Measurements from ENCODE around the gene PDE10A.
"Not testable (repeated sequence)": the region's sequence is repeated elsewhere in the genome, so short reads cannot be mapped to it uniquely, and the experiment has no call there.

The PDE10A gene

GRCh38 chr6:165536911-165537310 lies 126.1 kb downstream of the PDE10A start:
- Histone ChIP-seq H3K27ac (ENCODE audit: low read depth, low read length) (no peak overlapping the region), H3K4me1 (ENCODE audit: control insufficient read depth, insufficient read depth, low read length) (no peaks in the 10 kb centered on the region), H3K27me3 (ENCODE audit: control insufficient read depth, insufficient read depth, low read length) (no peaks in the 10 kb centered on the region), H3K9ac (ENCODE audit: low read length) (no peak overlapping the region), H3K4me3 (ENCODE audit: low read length) (no peak overlapping the region), H3K36me3 (ENCODE audit: control insufficient read depth, insufficient read depth, low read length) (no peaks in the 10 kb centered on the region)

GRCh38 chr6:165519316-165519715 lies 143.7 kb downstream of the PDE10A start:
- no peaks in the 10 kb centered on the region for H3K36me3 ChIP-seq (ENCODE audit: control insufficient read depth, insufficient read depth, low read length)
- no peak overlapping the region for H3K4me3 ChIP-seq (ENCODE audit: low read length)
- H3K27ac ChIP-seq (ENCODE audit: low read depth, low read length) = no peak overlapping the region
- H3K27me3 ChIP-seq (ENCODE audit: control insufficient read depth, insufficient read depth, low read length) = no peaks in the 10 kb centered on the region
- no peak overlapping the region for H3K9ac ChIP-seq (ENCODE audit: low read length)
- no peaks in the 10 kb centered on the region for H3K4me1 ChIP-seq (ENCODE audit: control insufficient read depth, insufficient read depth, low read length)

GRCh38 chr6:165515963-165516624 lies 146.9 kb downstream of the PDE10A start:
- H3K36me3 ChIP-seq (ENCODE audit: control insufficient read depth, insufficient read depth, low read length) = no peaks in the 10 kb centered on the region

GRCh38 chr6:165514621-165515020 lies 148.4 kb downstream of the PDE10A start:
- H3K27me3 ChIP-seq (ENCODE audit: control insufficient read depth, insufficient read depth, low read length) = no peaks in the 10 kb centered on the region
- no peaks in the 10 kb centered on the region for H3K4me1 ChIP-seq (ENCODE audit: control insufficient read depth, insufficient read depth, low read length)
- H3K9ac ChIP-seq (ENCODE audit: low read length) = no peak overlapping the region
- no peak overlapping the region for H3K27ac ChIP-seq (ENCODE audit: low read depth, low read length)
- H3K4me3 ChIP-seq (ENCODE audit: low read length) = no peak overlapping the region
- no peaks in the 10 kb centered on the region for H3K36me3 ChIP-seq (ENCODE audit: control insufficient read depth, insufficient read depth, low read length)

More at GRCh38 chr6:165515963-165516624, 146.9 kb downstream of the PDE10A start:
- no peaks in the 10 kb centered on the region for H3K27me3 ChIP-seq (ENCODE audit: control insufficient read depth, insufficient read depth, low read length)
- no peak overlapping the region for H3K9ac ChIP-seq (ENCODE audit: low read length)
- no peak overlapping the region for H3K4me3 ChIP-seq (ENCODE audit: low read length)
- no peak overlapping the region for H3K27ac ChIP-seq (ENCODE audit: low read depth, low read length)
- H3K4me1 ChIP-seq (ENCODE audit: control insufficient read depth, insufficient read depth, low read length) = no peaks in the 10 kb centered on the region

GRCh38 chr6:165511807-165512206 lies 151.2 kb downstream of the PDE10A start:
- Histone ChIP-seq H3K4me3 (ENCODE audit: low read length) (no peak overlapping the region), H3K27me3 (ENCODE audit: control insufficient read depth, insufficient read depth, low read length) (no peaks in the 10 kb centered on the region), H3K36me3 (ENCODE audit: control insufficient read depth, insufficient read depth, low read length) (no peaks in the 10 kb centered on the region), H3K4me1 (ENCODE audit: control insufficient read depth, insufficient read depth, low read length) (no peaks in the 10 kb centered on the region), H3K9ac (ENCODE audit: low read length) (no peak overlapping the region), H3K27ac (ENCODE audit: low read depth, low read length) (no peak overlapping the region)

- H3K9ac ChIP-seq (ENCODE audit: low read length) = no peak overlapping the region
- no peaks in the 10 kb centered on the region for H3K27me3 ChIP-seq (ENCODE audit: control insufficient read depth, insufficient read depth, low read length)
- H3K4me3 ChIP-seq (ENCODE audit: low read length) = no peak overlapping the region
- H3K4me1 ChIP-seq (ENCODE audit: control insufficient read depth, insufficient read depth, low read length) = no peaks in the 10 kb centered on the region
- H3K27ac ChIP-seq (ENCODE audit: low read depth, low read length) = no peak overlapping the region
- H3K36me3 ChIP-seq (ENCODE audit: control insufficient read depth, insufficient read depth, low read length) = no peaks in the 10 kb centered on the region
These were observed 154.6 kb downstream of the PDE10A start for GRCh38 chr6:165508321-165508869.

GRCh38 chr6:165506657-165507056 lies 156.4 kb downstream of the PDE10A start:
- Histone ChIP-seq H3K4me1 (ENCODE audit: control insufficient read depth, insufficient read depth, low read length) (no peaks in the 10 kb centered on the region), H3K27me3 (ENCODE audit: control insufficient read depth, insufficient read depth, low read length) (no peaks in the 10 kb centered on the region), H3K9ac (ENCODE audit: low read length) (no peak overlapping the region), H3K36me3 (ENCODE audit: control insufficient read depth, insufficient read depth, low read length) (no peaks in the 10 kb centered on the region), H3K4me3 (ENCODE audit: low read length) (no peak overlapping the region), H3K27ac (ENCODE audit: low read depth, low read length) (no peak overlapping the region)

GRCh38 chr6:165500214-165500907 lies 162.7 kb downstream of the PDE10A start:
- H3K27ac ChIP-seq (ENCODE audit: low read depth, low read length); H3K4me3 ChIP-seq (ENCODE audit: low read length); H3K4me1 ChIP-seq (ENCODE audit: control insufficient read depth, insufficient read depth, low read length); H3K36me3 ChIP-seq (ENCODE audit: control insufficient read depth, insufficient read depth, low read length); H3K9ac ChIP-seq (ENCODE audit: low read length); H3K27me3 ChIP-seq (ENCODE audit: control insufficient read depth, insufficient read depth, low read length): not testable (repeated sequence)

- Histone ChIP-seq H3K4me1 (ENCODE audit: control insufficient read depth, insufficient read depth, low read length) (no peaks in the 10 kb centered on the region), H3K9ac (ENCODE audit: low read length) (no peak overlapping the region)
These were observed 165.6 kb downstream of the PDE10A start for GRCh38 chr6:165497472-165497871.

GRCh38 chr6:165488624-165489295 lies 174.3 kb downstream of the PDE10A start:
- no peaks in the 10 kb centered on the region for H3K4me1 ChIP-seq (ENCODE audit: control insufficient read depth, insufficient read depth, low read length)
- no peak overlapping the region for H3K27ac ChIP-seq (ENCODE audit: low read depth, low read length)
- no peak overlapping the region for H3K9ac ChIP-seq (ENCODE audit: low read length)
- H3K27me3 ChIP-seq (ENCODE audit: control insufficient read depth, insufficient read depth, low read length) = no peaks in the 10 kb centered on the region
- no peak overlapping the region for H3K4me3 ChIP-seq (ENCODE audit: low read length)
- no peaks in the 10 kb centered on the region for H3K36me3 ChIP-seq (ENCODE audit: control insufficient read depth, insufficient read depth, low read length)

More at GRCh38 chr6:165497472-165497871, 165.6 kb downstream of the PDE10A start:
- Histone ChIP-seq H3K36me3 (ENCODE audit: control insufficient read depth, insufficient read depth, low read length) (no peaks in the 10 kb centered on the region), H3K27ac (ENCODE audit: low read depth, low read length) (no peak overlapping the region), H3K4me3 (ENCODE audit: low read length) (no peak overlapping the region), H3K27me3 (ENCODE audit: control insufficient read depth, insufficient read depth, low read length) (no peaks in the 10 kb centered on the region)

GRCh38 chr6:165487950-165488349 lies 175.1 kb downstream of the PDE10A start:
- Histone ChIP-seq H3K27ac (ENCODE audit: low read depth, low read length) (no peak overlapping the region), H3K9ac (ENCODE audit: low read length) (no peak overlapping the region), H3K4me3 (ENCODE audit: low read length) (no peak overlapping the region)

GRCh38 chr6:165487347-165487746 lies 175.7 kb downstream of the PDE10A start:
- Histone ChIP-seq H3K4me3 (ENCODE audit: low read length) (no peak overlapping the region), H3K4me1 (ENCODE audit: control insufficient read depth, insufficient read depth, low read length) (no peaks in the 10 kb centered on the region), H3K27ac (ENCODE audit: low read depth, low read length) (no peak overlapping the region), H3K27me3 (ENCODE audit: control insufficient read depth, insufficient read depth, low read length) (no peaks in the 10 kb centered on the region), H3K9ac (ENCODE audit: low read length) (no peak overlapping the region), H3K36me3 (ENCODE audit: control insufficient read depth, insufficient read depth, low read length) (no peaks in the 10 kb centered on the region)

More at GRCh38 chr6:165487950-165488349, 175.1 kb downstream of the PDE10A start:
- Histone ChIP-seq H3K36me3 (ENCODE audit: control insufficient read depth, insufficient read depth, low read length) (no peaks in the 10 kb centered on the region), H3K27me3 (ENCODE audit: control insufficient read depth, insufficient read depth, low read length) (no peaks in the 10 kb centered on the region), H3K4me1 (ENCODE audit: control insufficient read depth, insufficient read depth, low read length) (no peaks in the 10 kb centered on the region)
